Fibroblast of skin of right biceps (primary cell): Measurements from ENCODE around the gene BASP1.
A peak's percentile ranks its signal among the peaks of the same experiment; 100 is the strongest.
"Not testable (repeated sequence)": the region's sequence is repeated elsewhere in the genome, so short reads cannot be mapped to it uniquely, and the experiment has no call there.

Source experiments
- DNase-seq: peaks from one replicate; pipeline ENCODE4 v3.0.0-alpha.2; 2013

BASP1 gene

GRCh38 chr5:17257705-17258273 is 40.4 kb downstream of the BASP1 start:
- no peak for DNase-seq

- peak; percentile 57 for DNase-seq
Measured at GRCh38 chr5:17258431-17258830, 41.0 kb downstream of the BASP1 start.

DNA sequence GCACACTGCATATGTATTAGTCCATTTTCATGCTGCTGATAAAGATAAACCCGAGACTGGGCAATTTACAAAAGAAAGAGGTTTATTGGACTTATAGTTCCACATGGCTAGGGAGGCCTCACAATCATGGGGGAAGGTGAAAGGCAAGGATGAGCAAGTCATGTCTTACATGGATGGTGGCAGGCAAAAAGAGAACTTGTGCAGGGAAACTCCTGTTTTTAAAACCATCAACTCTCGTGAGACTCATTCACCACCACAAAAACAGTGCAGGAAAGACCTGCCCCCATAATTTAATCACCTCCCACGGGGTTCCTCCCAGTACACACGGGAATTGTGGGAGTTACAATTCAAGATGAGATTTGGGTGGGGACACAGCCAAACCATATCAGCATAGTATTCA is 41.6 kb downstream of the BASP1 start:
- not testable (repeated sequence) for DNase-seq

DNA sequence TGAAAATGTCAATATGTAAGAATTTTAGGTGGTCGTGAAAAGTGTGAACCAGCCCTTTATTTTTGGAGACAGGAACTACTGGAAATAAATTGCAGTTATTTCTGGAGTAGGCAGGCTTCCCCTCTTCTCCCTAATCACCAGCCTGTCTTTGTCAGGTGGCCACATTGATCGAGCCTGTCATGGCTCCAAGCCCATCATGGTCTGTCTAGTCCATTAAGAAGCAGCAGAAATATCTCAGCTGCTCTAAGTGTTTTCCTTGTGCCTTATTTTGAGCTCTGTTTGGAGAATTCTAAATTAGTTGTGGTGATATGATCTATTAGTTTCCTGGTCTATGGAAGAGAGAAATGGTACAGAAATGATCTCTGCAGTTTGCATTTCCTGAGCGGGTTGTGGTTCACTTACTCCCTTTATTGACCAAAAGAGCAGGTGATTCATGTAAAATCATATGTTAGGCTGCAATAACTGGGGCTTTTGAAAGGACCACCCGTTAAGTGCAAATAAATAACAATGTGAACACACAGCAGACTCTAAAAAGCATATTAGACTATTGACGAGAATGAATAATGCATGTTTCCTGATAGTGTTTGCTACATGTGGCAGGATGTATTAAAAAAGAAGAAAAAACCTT is 42.3 kb downstream of the BASP1 start:
- DNase-seq: no peak

- no peak for DNase-seq
Measured at GRCh38 chr5:17260549-17260948, 43.1 kb downstream of the BASP1 start.

DNA sequence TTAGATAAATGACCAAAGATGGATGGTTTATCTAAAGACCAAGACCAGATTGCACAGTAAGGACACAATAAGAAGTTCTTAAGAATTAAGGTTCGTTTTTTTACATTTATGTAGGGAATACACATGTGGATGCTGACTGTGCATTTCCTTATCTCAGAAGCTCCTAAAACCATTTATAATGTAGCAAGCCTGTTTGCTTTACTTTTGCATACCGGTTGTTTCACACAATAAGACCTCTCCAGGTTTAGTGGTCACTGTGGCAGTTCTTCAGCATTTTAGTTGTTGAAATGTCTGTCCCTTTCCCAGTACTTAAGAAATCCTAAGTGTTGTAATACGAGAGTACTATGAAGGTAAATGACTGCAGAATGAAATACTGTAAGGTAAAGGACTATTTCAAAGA is 43.6 kb downstream of the BASP1 start:
- no peak for DNase-seq

DNA sequence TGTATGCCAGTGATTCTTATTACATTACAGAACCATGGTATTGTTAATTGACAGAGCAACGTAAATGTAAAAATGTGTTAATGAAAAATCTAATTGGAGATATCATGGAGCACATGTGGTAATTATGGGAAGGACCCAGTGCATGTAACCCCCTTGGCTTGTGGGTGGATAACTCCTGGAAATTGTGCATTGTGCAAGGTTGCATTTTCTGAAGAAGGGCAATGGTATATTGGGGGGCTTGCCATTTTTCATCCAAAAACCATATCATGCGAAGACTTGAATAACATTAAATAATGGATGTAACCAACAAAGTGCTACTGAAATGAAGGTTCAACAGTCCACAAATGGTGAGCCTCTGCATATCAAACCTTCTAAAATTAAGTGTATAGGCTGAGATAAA is 47.6 kb downstream of the BASP1 start:
- no peak for DNase-seq

DNA sequence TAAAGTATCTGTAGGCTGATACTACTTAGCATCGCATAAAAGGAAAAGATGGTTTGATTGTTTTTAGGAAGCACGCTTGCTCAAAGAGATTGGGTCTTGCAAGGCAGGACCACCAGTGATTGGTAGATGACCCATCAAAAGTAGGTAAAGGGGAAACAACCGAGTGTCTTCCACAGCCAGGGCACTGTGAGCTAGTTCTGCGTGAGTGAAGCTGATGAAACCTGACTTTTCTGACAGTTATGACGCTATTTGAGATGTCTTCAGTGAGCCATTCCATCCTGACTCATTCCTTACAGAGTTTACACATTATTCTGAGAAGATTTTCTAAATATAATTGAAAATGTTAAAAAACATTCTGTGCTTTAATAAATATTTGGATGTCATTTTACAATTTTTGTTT is 49.7 kb downstream of the BASP1 start:
- peak; percentile 32 for DNase-seq

DNA sequence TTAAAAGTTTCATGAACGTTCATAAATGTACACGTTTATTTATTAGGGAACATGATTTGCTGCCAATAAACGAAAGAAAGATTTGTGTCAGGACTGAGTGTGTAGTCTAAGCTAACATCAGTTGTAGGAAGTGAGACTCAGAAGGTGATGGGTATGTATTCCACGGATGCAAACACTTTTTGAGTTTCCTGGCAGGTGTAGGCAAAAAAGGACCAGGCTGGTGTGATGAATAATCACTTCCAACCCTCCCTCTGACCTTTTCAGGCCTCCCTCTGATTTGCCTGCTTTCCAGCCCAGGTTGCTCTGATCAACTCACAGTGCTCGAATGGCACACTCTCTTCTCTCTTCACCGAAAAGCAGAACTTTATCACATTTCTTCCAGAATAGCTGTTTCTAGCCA is 51.8 kb downstream of the BASP1 start:
- no peak for DNase-seq

DNA sequence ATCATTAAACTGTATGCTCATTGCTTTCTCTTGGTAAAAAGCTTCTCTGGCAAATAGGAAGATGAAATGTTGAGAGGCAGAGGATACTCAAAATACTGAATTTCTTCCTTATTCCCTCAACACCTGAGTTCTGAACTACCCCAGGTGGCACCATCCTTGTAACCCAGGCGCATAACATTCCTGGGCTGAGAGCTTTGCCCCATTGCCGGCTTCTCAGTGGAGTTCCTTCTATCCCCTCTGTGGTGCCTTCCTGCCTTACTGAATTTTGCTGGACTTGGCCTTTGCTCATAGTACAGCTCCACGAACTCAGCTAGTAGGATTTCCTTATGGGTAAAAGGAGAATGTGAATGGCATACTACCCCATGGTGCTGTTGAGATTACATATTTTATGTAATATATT is 54.7 kb downstream of the BASP1 start:
- DNase-seq: no peak

GRCh38 chr5:17275289-17276158 is 58.1 kb downstream of the BASP1 start:
- DNase-seq: no peak

GRCh38 chr5:17276445-17276844 is 59.0 kb downstream of the BASP1 start:
- DNase-seq: no peak

DNA sequence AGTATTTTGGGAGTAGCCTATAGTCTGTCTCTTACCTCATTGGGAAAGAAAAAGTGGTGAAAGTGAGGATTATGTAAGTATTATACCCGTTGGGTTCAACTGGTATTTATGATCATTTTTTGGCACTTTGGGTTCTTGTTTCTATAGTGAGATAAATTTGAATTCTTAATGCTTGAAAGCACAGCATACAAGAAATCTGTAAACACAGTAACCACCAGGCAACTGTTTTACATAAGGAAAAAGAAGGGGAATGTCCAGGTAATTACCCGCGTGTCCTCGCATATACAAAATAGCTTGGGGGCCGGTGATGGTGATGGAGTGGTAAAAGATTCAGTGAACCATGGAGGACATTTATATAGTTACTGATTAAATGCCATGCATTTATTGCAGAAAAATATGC is 60.5 kb downstream of the BASP1 start:
- DNase-seq: no peak

DNA sequence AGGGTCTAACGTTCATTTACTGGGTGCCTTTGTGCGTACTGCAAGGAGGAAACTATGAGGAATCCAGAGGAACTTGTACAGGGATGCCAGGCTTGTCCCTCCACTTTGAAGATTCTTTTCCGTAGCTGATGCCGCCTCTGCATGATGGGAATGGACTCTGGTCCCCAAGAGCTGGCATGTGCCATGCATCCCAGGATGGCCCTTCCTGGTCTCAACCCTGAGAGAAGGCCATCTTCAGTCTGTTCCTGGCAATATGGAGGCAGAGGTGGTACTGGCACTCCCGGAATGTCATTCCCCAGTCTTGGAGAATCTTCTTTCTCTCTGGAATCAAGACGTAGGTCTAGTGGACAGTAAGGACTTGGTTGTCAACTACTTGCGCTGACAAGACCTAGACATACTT is 61.5 kb downstream of the BASP1 start:
- no peak for DNase-seq

GRCh38 chr5:17279487-17279886 is 62.1 kb downstream of the BASP1 start:
- no peak for DNase-seq

- DNase-seq: no peak
Measured at GRCh38 chr5:17282283-17283120, 65.1 kb downstream of the BASP1 start.

DNA sequence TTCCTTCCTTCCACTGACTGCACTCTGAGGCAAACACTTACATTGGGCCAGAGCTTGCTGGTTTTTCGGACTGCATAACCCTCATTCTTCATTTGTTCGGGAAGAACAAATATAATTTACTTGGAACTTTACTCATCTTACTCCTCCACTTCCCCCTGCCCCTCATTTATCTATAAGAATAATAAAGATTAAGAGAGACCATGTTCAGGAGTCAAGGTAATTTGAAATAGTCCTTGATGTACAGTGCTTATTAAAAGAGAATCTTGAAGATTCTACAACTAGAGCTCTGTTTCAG is 65.6 kb downstream of the BASP1 start:
- no peak for DNase-seq

DNA sequence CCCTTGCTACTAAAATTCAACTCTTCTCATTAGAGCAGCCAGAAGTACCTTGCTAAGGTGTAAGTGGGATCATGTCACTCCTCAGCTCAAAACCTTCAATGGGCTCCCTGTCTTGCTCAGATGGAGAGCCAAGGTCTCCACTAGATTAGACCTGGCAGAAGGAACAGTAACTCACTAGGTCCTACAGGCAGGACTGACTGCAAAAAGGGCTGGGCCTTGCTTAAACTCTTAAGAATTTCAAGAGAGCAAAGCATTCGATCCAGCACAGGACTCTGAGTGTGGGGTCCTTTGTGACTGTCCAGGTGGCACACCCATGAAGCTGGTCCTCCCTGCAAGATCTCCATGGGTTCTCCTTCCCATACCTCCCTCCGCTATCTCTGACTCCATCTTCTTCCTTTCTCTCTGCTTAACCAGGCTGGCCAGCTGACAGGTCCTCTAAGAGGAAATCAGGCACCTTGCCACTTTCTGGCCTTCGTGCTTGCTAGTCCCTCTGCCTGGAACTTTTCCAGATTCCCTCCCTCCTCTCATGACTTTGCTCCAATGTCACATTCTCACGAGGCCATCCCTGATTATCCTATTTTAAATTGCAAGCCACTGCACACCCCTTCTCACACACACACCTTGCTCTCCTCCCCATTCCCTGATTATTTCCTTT is 70.2 kb downstream of the BASP1 start:
- DNase-seq: no peak

- no peak for DNase-seq
Measured at GRCh38 chr5:17288570-17288969, 71.1 kb downstream of the BASP1 start.

GRCh38 chr5:17289681-17290539 is 72.5 kb downstream of the BASP1 start:
- peak; percentile 77 for DNase-seq

- DNase-seq: no peak
Measured at GRCh38 chr5:17290540-17290974, 73.1 kb downstream of the BASP1 start.
